Suprapubic skin (tissue), 3 donors: Measurements from ENCODE around the gene SIKE1.
"Not testable (repeated sequence)": the region's sequence is repeated elsewhere in the genome, so short reads cannot be mapped to it uniquely, and the experiment has no call there.

Experiments
- POLR2A ChIP-seq, 2 donors: fragments of 450-650 bp; IDR thresholded peaks; one replicate each; pipeline ENCODE4 v1.6.1; 2017; ENCODE audit warnings: antibody characterized with exemption in 2 of 2, mild to moderate bottlenecking in 2 of 2, moderate library complexity in 2 of 2
- TF ChIP-seq, protein P1 (sequence below), 2 donors: fragments of 200-600 bp in 1 of 2; fragments of 450-650 bp in 1 of 2; sonication (generic) in 1 of 2; IDR thresholded peaks; one replicate each; pipeline ENCODE4 v1.5.1; 2016 to 2019; ENCODE audit warnings: antibody characterized with exemption in 2 of 2, mild to moderate bottlenecking in 1 of 2, moderate library complexity in 1 of 2

DNA sequence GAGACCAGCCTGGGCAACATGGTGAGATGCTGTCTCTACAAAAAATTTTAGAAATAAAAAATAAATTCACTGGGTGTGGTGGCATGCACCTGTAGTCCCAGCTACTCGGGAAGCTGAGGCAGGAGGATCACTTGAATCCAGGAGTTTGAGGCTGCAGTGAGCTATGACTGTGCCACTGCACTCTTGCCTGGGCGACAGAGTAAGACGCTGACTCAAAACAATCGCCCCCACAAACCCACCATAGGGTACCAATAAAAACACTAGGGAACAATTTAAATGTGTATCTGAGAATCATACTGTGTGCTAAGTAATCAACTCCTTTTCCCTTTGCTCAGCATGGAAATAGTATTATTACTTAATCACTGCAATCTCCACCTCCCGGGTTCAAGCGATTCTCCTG, 26.8 kb downstream of the SIKE1 start:
- TF ChIP-seq, protein P1, sequence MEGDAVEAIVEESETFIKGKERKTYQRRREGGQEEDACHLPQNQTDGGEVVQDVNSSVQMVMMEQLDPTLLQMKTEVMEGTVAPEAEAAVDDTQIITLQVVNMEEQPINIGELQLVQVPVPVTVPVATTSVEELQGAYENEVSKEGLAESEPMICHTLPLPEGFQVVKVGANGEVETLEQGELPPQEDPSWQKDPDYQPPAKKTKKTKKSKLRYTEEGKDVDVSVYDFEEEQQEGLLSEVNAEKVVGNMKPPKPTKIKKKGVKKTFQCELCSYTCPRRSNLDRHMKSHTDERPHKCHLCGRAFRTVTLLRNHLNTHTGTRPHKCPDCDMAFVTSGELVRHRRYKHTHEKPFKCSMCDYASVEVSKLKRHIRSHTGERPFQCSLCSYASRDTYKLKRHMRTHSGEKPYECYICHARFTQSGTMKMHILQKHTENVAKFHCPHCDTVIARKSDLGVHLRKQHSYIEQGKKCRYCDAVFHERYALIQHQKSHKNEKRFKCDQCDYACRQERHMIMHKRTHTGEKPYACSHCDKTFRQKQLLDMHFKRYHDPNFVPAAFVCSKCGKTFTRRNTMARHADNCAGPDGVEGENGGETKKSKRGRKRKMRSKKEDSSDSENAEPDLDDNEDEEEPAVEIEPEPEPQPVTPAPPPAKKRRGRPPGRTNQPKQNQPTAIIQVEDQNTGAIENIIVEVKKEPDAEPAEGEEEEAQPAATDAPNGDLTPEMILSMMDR (IDR thresholded peaks at IDR 0.05): not testable (repeated sequence)
- TF ChIP-seq POLR2A (IDR thresholded peaks at IDR 0.05): not testable (repeated sequence)
